KOPT-K1 (cell line): Measurements from ENCODE around the gene GRM5.

Experiments
- H3K27ac ChIP-seq: fragments of 200-600 bp; sonication (generic); 2 replicates; pipeline ENCODE4 v1.5.1; 2016; ENCODE audit warnings: antibody characterized with exemption, mild to moderate bottlenecking, low read depth, low read length; ENCODE audit not compliant: poor library complexity, severe bottlenecking
- H3K36me3 ChIP-seq: fragments of 200-600 bp; sonication (generic); 2 replicates; pipeline ENCODE4 v1.5.1; 2017; ENCODE audit warnings: antibody characterized with exemption, mild to moderate bottlenecking, low read length, moderate library complexity; ENCODE audit not compliant: insufficient read depth
- H3K9me3 ChIP-seq: fragments of 200-600 bp; sonication (generic); 2 replicates; pipeline ENCODE4 v1.5.1; 2017; ENCODE audit warnings: antibody characterized with exemption, low read length, mild to moderate bottlenecking; ENCODE audit not compliant: insufficient read depth, poor library complexity, severe bottlenecking

Gene GRM5

DNA sequence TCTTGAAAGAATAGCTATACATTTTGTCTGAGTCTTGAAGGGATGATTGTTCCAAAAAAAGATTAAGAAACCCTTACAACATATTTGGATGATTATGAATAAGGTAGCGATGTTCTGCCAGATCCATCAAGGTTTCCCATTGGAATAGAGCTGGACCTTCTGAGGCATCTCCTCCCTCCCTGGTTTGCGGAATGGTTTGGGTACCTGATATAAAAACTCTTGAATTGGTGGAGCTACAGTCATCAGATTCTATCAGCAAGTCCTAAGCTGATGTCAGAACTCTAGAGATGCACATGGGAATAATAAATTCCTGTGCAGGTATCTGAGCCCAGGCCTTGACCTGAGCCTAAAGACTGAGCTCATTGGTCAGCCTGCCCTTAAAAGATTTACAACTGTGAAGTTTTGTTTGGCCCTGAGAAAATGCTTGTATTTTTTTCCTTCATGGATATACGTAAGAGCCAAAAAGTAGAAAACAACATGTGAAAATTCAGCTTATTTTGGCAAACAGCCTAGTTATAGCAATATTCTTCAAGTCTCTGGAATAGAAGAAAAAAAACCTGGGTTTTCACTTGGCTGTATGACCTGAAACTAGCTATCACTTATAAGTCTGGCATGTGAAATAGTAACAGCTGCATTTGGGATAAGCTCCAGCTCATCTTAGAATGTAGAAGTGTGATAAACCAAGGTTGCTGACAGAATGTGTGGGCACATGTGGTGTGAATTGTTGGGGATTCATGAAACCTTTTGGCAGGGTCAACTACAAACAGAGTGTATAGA, 462.5 kb downstream of the GRM5 start:
- Histone ChIP-seq H3K36me3 (no peaks in the 10 kb centered on the region), H3K9me3 (no peaks in the 10 kb centered on the region), H3K27ac (no peak overlapping the region)

DNA sequence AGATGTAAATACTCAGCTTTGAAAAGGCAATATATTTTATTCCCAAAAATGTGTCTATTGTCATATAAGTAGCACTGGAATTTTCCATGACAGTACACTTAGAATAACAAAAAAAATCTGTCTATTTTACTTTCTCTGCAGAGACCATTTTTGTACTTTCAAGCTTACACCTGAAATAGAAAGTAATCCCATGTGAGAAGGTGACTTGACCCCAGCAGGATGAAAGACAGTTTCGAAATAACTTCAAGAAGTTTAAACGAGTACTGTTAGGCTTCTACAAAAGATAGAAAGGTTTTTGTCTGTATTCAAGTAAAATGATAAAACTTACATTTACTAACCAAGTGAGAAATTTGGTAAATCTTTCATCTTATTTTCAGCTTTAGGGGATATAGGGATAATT, 468.4 kb downstream of the GRM5 start:
- Histone ChIP-seq H3K9me3 (no peaks in the 10 kb centered on the region), H3K36me3 (no peaks in the 10 kb centered on the region), H3K27ac (no peak overlapping the region)

DNA sequence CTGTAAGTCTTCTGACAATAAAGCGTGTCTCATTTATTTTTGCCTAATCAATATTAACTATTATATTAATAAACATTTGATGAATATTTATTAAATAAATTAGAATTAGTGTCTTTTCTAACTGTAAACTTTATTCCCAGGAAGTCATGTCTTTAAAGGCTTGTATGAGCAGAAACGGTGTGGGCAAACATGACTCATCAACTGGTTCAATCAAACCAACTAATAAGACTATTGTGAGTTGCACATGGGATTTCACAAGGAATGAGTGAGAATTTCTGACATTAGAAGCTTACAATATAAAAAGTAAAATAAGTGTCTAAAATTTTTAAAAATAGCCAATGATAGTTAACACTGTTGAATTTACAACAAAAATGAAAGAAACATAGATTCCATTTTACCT, 469.0 kb downstream of the GRM5 start:
- no peak overlapping the region for H3K27ac ChIP-seq

DNA sequence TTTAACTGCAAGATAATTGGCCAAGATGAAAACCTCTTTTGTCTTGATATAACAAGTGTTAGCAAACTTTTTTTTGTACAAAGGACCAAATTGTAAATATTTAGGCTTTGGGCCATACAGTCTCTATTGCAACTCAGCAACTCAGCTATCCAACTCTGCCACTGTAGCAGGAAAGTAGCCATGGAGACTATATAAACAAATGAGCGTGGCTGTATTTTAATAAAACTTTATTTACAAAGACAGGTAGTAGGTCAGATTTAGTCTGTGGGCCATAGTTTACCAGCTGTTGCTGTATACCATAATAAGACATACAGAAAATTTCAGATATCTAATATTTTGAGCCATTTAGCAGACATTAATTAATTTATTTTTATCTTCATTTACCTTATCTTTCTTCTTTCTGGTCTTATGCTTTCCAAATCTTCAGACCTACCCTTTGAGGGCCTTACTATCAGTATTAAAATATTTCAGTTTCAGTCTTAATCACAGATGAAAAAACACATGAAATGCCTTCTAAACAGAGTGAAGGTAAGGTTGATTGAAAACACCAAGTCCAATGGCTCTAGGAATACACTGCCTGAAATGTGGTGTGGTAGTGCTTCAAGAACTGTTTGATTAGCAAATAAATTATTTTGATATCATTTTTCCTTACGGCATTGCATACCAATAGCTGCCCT, 471.4 kb downstream of the GRM5 start:
- no peak overlapping the region for H3K27ac ChIP-seq
- H3K9me3 ChIP-seq = no peaks in the 10 kb centered on the region
- H3K36me3 ChIP-seq = no peaks in the 10 kb centered on the region

More for the DNA sequence above, 469.0 kb downstream of the GRM5 start:
- H3K36me3 ChIP-seq = no peaks in the 10 kb centered on the region
- no peaks in the 10 kb centered on the region for H3K9me3 ChIP-seq

DNA sequence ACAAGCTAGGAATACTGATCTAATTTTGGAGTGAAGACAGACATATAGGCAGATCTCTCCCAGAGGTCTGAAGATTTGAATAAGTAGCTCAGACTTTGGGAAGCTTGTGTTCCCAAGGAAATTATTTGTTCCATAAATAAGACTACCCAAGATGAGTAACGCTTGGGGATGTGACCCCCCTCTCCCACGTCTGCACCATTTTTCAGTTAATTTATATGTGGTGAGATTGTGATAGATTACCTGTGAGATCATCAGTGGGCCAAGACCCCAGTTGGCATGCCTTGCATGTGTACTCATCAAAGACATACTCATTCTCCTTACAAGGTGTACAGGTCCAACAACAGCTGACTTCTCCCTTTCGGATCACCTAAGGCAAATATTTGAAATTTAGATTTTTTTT, 475.4 kb downstream of the GRM5 start:
- Histone ChIP-seq H3K27ac (no peak overlapping the region), H3K9me3 (no peaks in the 10 kb centered on the region), H3K36me3 (no peaks in the 10 kb centered on the region)

DNA sequence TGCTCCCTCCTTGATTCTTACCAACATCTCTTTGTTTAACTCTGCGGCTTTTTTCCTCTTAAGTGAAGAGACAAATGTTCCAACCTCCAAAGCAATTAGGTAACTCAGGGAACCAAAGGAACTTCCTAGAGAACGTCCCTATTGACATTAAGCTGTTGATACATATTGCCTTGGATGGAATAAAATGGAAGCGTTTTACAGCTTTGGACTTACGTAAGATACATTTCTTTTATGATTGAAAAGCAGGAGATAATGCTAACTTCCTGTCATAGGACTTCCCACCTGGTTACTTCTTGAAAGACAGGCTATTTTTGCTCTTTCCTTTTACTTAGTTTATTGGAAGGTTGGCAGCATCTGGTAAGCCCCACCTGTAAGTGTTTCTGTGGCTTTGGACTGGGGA, 482.5 kb downstream of the GRM5 start:
- no peak overlapping the region for H3K27ac ChIP-seq

DNA sequence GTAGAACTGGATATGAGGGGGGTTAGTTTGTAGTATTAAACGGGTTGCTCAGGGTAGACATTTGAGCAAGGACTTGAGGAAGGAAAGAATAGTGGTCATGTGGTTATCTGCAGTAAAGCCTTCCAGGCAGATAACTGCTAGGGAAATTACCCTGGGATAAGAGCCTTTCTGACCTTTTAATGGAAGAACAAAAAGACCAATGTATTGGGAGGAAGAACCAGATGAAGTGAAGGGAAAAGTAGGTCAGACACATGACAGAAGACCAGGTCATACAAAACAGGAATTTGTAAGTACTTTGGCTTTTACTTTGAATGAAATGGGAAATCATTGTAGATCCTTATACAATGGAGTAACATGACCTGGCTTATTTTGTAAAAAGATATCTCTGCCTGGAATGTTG, 486.3 kb downstream of the GRM5 start:
- no peaks in the 10 kb centered on the region for H3K36me3 ChIP-seq

More for the DNA sequence above, 482.5 kb downstream of the GRM5 start:
- Histone ChIP-seq H3K36me3 (no peaks in the 10 kb centered on the region), H3K9me3 (no peaks in the 10 kb centered on the region)

DNA sequence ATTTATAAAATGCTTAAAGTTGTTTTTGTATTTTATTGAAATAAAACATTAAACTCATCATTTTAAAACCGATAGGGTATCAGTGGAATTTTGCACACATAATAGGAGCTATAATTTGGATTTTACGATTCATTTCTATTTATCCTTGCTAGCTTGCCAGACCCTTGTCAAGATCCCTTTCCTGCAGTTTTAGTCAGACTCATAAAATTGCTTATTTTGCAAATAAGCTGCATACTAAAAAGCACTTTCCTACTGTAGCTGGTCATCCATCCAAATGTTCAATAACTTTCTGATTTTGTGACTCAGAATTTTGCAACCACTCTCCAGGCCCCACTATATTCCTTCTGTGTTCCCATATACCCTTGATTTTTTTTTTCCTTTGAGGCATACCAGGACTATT, 489.0 kb downstream of the GRM5 start:
- Histone ChIP-seq H3K27ac (no peak overlapping the region), H3K36me3 (no peaks in the 10 kb centered on the region), H3K9me3 (no peaks in the 10 kb centered on the region)

More for the DNA sequence above, 486.3 kb downstream of the GRM5 start:
- no peak overlapping the region for H3K27ac ChIP-seq
- H3K9me3 ChIP-seq = no peaks in the 10 kb centered on the region

DNA sequence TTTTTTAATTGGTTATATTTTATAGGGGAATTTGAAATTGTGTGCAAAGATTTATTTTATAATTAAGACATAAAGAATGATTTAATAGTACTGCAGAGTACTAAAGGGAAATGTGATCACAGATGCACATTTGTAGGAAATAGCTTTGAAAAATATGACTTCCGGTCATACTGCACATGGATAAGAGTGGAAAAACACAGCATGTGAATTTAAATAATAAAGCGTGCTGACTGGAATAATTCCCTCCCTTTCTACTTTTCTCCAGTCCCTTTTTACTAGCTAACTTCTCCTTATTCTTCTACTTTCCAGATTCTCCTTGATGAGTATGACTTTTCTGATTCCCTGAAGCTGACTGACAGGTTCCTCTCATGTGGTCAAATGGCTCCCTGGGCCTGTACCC, 489.9 kb downstream of the GRM5 start:
- Histone ChIP-seq H3K36me3 (no peaks in the 10 kb centered on the region), H3K27ac (no peak overlapping the region), H3K9me3 (no peaks in the 10 kb centered on the region)

DNA sequence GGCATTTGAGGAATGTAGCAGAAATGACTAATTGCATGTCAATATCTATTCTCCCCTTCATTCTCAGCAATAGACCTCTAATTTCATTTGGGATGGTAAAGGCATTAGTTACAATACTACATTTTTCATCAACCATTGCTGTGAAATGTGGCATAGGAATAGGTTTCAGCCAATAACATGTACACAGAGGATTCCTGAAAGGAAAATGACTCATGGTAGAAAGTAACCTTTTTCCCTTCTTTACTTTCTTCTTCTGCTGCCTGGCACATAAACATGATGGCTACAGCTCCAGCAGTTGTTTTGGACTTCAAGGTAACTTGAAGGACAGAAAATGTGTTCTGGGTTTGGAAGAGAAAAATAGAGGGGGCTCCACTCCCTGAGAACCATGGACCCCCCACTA, 496.4 kb downstream of the GRM5 start:
- no peak overlapping the region for H3K27ac ChIP-seq
- H3K36me3 ChIP-seq = no peaks in the 10 kb centered on the region
- peaks cover 5% of the 10 kb centered on the region for H3K9me3 ChIP-seq

DNA sequence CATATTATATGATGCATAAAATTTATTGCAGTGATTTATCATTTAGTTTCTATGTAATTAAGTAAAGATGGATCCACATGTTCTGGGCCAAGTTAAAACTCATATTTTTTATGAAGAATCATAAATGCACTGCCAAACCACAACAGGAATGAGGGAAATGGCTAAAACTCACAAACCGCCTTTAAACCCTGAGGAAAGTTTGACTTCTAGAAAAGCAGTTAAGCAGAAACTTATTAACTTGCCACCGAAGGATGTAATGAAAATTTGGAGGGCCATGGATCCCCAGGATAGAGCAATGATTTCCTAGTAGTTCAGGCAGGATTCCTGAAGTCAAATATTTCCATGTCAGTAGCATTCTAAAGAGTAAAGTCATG, 510.0 kb downstream of the GRM5 start:
- H3K36me3 ChIP-seq = no peaks in the 10 kb centered on the region
- H3K9me3 ChIP-seq = no peaks in the 10 kb centered on the region
- H3K27ac ChIP-seq = no peak overlapping the region

DNA sequence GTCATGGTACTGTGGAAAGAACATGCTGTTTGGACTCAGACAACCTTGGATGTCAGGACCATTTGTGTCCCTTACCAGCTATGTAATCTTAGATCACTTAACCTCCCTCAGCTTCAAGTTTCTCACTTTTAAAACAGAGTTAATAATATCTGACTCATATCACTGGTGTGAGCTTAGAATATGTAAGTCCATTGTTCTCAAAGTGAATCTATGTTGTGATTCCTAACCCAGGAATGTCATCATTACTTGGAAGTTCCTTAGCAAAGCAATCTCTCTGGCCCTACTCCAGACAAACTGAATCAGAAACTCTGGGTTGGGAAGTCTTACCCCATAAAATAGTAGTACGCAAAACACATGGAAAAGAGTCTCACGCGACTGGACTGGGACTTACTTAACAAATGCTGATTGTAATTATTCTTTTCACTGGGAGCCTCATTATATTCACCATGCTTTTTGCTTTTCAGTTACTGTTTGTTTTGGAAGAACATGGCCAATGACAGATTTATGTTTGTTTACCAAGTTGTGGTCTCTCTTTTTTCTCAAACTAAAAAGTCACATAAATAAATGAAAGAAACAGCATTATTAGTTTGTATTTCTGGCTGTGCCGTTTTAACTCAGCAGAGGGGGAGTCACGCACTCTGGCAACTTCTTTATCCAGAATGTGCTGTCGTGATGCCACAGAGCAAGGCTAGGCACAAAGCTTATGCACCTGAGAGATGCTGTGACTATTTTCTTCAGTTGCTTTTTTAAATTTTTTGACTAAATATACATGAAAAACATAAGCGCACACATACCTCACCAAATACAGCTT, 510.6 kb downstream of the GRM5 start:
- no peaks in the 10 kb centered on the region for H3K9me3 ChIP-seq
- H3K27ac ChIP-seq = no peak overlapping the region
- no peaks in the 10 kb centered on the region for H3K36me3 ChIP-seq

DNA sequence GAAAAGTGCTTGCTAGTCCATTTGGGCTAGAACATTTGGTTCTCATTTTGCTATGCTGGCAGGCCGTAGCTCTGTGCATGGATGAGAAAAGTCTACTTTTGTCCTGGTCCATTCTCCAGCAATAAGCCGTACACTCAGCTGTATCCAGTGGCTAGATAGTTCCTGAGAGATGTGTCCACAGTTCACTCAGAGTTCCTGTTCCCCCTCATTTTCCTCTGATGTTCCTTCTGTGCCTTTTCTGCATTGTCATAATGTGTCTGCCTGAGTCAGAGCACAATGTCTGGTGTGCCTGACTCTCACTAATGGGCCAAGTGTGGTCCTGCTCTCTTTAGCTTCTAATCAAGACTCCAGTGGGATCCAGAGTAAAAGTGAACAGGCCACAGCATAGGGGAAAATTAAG, 512.6 kb downstream of the GRM5 start:
- Histone ChIP-seq H3K27ac (no peak overlapping the region), H3K36me3 (no peaks in the 10 kb centered on the region), H3K9me3 (no peaks in the 10 kb centered on the region)

DNA sequence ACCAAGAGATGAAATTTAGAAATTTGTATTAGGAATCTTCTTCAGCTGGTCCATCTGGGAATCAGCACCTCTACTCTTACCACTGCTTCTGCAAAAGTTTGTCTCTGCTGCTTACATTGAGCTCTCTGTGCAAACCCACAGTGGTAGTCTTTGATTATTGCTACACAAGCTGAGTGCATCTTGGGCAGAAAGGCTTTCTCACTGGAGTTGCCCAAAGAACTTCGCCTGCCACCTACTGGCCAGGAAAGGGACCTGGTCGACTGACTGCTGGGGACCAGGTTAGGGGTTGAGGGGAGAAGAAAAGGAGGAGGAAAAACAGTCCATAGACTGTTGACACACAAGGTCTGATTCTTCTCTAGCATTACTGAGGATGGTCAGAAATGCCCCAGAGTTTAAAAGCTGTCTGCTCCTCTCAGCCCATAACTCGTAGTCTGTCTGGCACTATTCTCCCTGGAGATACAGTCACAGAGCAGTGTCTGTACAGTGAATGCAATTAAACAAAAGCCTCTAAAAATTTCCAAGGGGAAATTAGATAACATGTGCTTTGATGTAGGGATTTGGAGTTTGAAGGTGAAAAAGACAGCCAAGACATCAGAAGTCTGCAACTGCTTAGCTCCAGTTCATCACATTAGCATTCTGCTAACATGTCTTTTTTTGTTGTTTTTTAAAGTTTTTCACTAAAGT, 513.3 kb downstream of the GRM5 start:
- no peaks in the 10 kb centered on the region for H3K9me3 ChIP-seq
- H3K36me3 ChIP-seq = no peaks in the 10 kb centered on the region
- H3K27ac ChIP-seq = no peak overlapping the region
